KMS-11 (cell line): ENCODE data around the gene TMEM43.

Source experiments
- H2AFZ ChIP-seq: fragments of 200-600 bp; sonication (generic); 2 replicates; pipeline ENCODE4 v1.6.1; 2016; ENCODE audit warnings: antibody characterized with exemption, mixed run types, low read depth
- H3K27ac ChIP-seq: fragments of 200-600 bp; sonication (generic); 2 replicates; pipeline ENCODE4 v1.6.1; 2016; ENCODE audit warnings: mild to moderate bottlenecking, mixed run types
- H3K27me3 ChIP-seq: fragments of 200-600 bp; sonication (generic); 2 replicates; pipeline ENCODE4 v1.6.1; 2017; ENCODE audit warnings: mild to moderate bottlenecking, low read depth, mixed run types, moderate library complexity; ENCODE audit not compliant: insufficient read depth
- H3K36me3 ChIP-seq: fragments of 200-600 bp; sonication (generic); 2 replicates; pipeline ENCODE4 v1.6.1; 2017; ENCODE audit warnings: mild to moderate bottlenecking, mixed run types; ENCODE audit not compliant: insufficient read depth
- H3K4me1 ChIP-seq: fragments of 200-600 bp; sonication (generic); 2 replicates; pipeline ENCODE4 v1.6.1; 2016; ENCODE audit warnings: mild to moderate bottlenecking, low read depth, mixed run types; ENCODE audit not compliant: poor library complexity, severe bottlenecking
- H3K4me2 ChIP-seq: fragments of 200-600 bp; sonication (generic); 2 replicates; pipeline ENCODE4 v1.7.0; 2016; ENCODE audit warnings: mild to moderate bottlenecking, mixed run types
- H3K4me3 ChIP-seq: fragments of 200-600 bp; sonication (generic); IDR thresholded peaks from 2 replicates; pipeline ENCODE4 v1.6.1; 2017; ENCODE audit warnings: low read depth, low read length, mixed read lengths; ENCODE audit not compliant: insufficient read depth
- H3K79me2 ChIP-seq: fragments of 200-600 bp; sonication (generic); 2 replicates; pipeline ENCODE4 v1.6.1; 2016; ENCODE audit warnings: low read depth, mixed run types; ENCODE audit not compliant: insufficient read depth
- H3K9ac ChIP-seq: fragments of 200-600 bp; sonication (generic); 2 replicates; pipeline ENCODE4 v1.6.1; 2016; ENCODE audit warnings: mild to moderate bottlenecking, mixed run types
- H4K20me1 ChIP-seq: fragments of 200-600 bp; sonication (generic); 2 replicates; pipeline ENCODE4 v1.6.1; 2016; ENCODE audit warnings: mild to moderate bottlenecking, mixed run types; ENCODE audit not compliant: insufficient read depth
- TF ChIP-seq, protein P1 (sequence below): fragments of 200-600 bp; sonication (generic); conservative IDR thresholded peaks from 2 replicates; pipeline ENCODE4 v1.6.1; 2017; ENCODE audit warnings: low read depth, mild to moderate bottlenecking, antibody characterized with exemption, low read length, moderate library complexity, mixed read lengths

TMEM43 gene

GRCh38 chr3:14151471-14152083, 26.7 kb downstream of the TMEM43 start:
- H2AFZ ChIP-seq = no peak overlapping the region
- no peaks in the 10 kb centered on the region for H4K20me1 ChIP-seq
- H3K9ac ChIP-seq = no peak overlapping the region

DNA sequence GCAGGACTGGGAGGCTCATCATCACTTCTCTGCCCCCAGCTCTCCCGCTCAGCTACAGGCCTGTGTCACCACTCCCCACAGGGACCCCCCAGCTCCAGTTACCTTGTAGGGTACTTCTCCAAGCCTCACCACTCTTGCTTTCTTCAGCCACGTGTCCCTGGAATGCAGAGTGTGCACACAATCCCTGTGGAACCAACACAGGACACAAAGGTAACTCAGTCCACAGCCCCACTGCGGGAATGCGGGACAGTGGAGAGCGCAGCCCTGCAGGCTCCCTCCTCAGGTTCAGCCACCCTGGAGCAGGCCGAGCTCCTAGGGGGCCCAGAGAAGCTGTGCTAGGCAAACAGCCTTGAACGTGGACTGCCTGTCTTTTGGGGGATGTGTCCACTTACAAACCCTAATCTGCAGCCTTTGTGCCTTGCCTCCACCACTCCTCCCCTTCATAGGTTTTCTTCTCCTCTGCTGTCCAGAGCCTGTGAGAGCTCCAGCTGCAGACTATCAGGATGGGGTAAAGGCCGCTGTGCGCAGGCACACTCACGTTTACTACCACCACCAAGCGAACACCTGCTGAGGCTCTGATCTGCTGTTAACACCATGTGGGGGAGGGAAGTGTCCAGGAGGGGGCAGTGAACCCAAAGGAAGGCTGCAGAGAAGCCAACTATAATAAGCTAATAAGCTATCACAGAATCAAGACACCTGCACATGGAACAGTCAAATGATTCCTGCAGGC, 27.5 kb downstream of the TMEM43 start:
- Histone ChIP-seq H4K20me1 (no peaks in the 10 kb centered on the region), H3K4me1 (no peaks in the 10 kb centered on the region), H3K27ac (no peak overlapping the region), H3K79me2 (no peaks in the 10 kb centered on the region), H3K27me3 (no peaks in the 10 kb centered on the region), H3K36me3 (no peaks in the 10 kb centered on the region), H2AFZ (no peak overlapping the region), H3K4me3 (no peak overlapping the region), H3K4me2 (no peak overlapping the region), H3K9ac (no peak overlapping the region)
- TF ChIP-seq, protein P1, sequence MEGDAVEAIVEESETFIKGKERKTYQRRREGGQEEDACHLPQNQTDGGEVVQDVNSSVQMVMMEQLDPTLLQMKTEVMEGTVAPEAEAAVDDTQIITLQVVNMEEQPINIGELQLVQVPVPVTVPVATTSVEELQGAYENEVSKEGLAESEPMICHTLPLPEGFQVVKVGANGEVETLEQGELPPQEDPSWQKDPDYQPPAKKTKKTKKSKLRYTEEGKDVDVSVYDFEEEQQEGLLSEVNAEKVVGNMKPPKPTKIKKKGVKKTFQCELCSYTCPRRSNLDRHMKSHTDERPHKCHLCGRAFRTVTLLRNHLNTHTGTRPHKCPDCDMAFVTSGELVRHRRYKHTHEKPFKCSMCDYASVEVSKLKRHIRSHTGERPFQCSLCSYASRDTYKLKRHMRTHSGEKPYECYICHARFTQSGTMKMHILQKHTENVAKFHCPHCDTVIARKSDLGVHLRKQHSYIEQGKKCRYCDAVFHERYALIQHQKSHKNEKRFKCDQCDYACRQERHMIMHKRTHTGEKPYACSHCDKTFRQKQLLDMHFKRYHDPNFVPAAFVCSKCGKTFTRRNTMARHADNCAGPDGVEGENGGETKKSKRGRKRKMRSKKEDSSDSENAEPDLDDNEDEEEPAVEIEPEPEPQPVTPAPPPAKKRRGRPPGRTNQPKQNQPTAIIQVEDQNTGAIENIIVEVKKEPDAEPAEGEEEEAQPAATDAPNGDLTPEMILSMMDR = no peak

More at GRCh38 chr3:14151471-14152083, 26.7 kb downstream of the TMEM43 start:
- H3K4me1 ChIP-seq = no peaks in the 10 kb centered on the region
- no peak overlapping the region for H3K4me3 ChIP-seq
- no peaks in the 10 kb centered on the region for H3K36me3 ChIP-seq
- TF ChIP-seq, protein P1 = no peak
- H3K4me2 ChIP-seq = no peak overlapping the region
- no peaks in the 10 kb centered on the region for H3K27me3 ChIP-seq
- H3K27ac ChIP-seq = no peak overlapping the region
- no peaks in the 10 kb centered on the region for H3K79me2 ChIP-seq

- H3K9ac ChIP-seq = no peak overlapping the region
- no peaks in the 10 kb centered on the region for H3K36me3 ChIP-seq
- H3K4me3 ChIP-seq = no peak overlapping the region
- TF ChIP-seq, protein P1 = no peak
- no peaks in the 10 kb centered on the region for H3K4me1 ChIP-seq
- no peak overlapping the region for H3K4me2 ChIP-seq
- H3K79me2 ChIP-seq = no peaks in the 10 kb centered on the region
- H4K20me1 ChIP-seq = no peaks in the 10 kb centered on the region
- H3K27me3 ChIP-seq = no peaks in the 10 kb centered on the region
- no peak overlapping the region for H3K27ac ChIP-seq
- H2AFZ ChIP-seq = no peak overlapping the region
Measured at GRCh38 chr3:14152963-14153355, 28.1 kb downstream of the TMEM43 start.

GRCh38 chr3:14153663-14154062, 28.8 kb downstream of the TMEM43 start:
- no peaks in the 10 kb centered on the region for H3K79me2 ChIP-seq
- TF ChIP-seq, protein P1 = no peak
- no peak overlapping the region for H2AFZ ChIP-seq
- H4K20me1 ChIP-seq = no peaks in the 10 kb centered on the region
- H3K4me2 ChIP-seq = no peak overlapping the region
- no peak overlapping the region for H3K27ac ChIP-seq
- no peak overlapping the region for H3K9ac ChIP-seq
- H3K36me3 ChIP-seq = no peaks in the 10 kb centered on the region
- no peaks in the 10 kb centered on the region for H3K27me3 ChIP-seq
- no peaks in the 10 kb centered on the region for H3K4me1 ChIP-seq
- no peak overlapping the region for H3K4me3 ChIP-seq
